ENCODE results near the gene HSP90AA1. TPM values are rescaled to one million over a fixed set of nuclear protein-coding genes. Genes with fewer than 3 reads are reported as not detected.
A peak's percentile ranks its signal among the peaks of the same experiment; 100 is the strongest.
"Not testable (repeated sequence)": the region's sequence is repeated elsewhere in the genome, so short reads cannot be mapped to it uniquely, and the experiment has no call there.

HSP90AA1 gene
- total and polyA plus RNA-seq, 5 donors = 381 to 731 (median 504) TPM

DNA sequence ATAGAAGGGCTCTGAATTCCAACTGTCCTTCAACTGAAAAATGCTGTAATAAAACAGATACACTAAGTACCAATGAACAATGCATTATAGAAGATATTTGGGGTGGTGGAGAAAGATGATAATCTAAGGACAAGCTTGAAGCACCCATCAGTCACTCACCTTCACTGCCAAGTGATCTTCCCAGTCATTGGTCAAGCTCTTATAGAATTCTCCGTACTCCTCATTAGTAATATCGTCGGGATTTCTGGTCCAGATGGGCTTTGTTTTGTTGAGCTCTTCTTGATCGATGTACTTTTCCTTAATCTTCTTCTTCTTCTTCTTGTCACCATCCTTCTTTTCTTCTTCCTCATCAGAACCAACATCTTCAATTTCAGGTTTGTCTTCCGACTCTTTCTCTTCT lies 2.3 kb downstream of the HSP90AA1 start:
- not testable (repeated sequence) for H3K27me3 ChIP-seq (ENCODE audit: control insufficient read depth, insufficient read depth); DNase-seq; H3K4me3 ChIP-seq (ENCODE audit: low read length); ATAC-seq; H3K9me3 ChIP-seq (ENCODE audit: control insufficient read depth, low read length); H3K27ac ChIP-seq (ENCODE audit: low read length); H3K4me1 ChIP-seq (ENCODE audit: control insufficient read depth, insufficient read depth, low read length)
- WGBS = 86% methylated on average over 5 of the region's 5 CpGs
- intact Hi-C loops (cut with DNase I) = loop anchor here in 2 of 4 donors (10.0 kb wide), 2 partner anchors 120 to 230 kb away; partner anchors contain the start of genes DYNC1H1 (in 1 of the 2) and ZNF839 (in 1 of the 2)

DNA sequence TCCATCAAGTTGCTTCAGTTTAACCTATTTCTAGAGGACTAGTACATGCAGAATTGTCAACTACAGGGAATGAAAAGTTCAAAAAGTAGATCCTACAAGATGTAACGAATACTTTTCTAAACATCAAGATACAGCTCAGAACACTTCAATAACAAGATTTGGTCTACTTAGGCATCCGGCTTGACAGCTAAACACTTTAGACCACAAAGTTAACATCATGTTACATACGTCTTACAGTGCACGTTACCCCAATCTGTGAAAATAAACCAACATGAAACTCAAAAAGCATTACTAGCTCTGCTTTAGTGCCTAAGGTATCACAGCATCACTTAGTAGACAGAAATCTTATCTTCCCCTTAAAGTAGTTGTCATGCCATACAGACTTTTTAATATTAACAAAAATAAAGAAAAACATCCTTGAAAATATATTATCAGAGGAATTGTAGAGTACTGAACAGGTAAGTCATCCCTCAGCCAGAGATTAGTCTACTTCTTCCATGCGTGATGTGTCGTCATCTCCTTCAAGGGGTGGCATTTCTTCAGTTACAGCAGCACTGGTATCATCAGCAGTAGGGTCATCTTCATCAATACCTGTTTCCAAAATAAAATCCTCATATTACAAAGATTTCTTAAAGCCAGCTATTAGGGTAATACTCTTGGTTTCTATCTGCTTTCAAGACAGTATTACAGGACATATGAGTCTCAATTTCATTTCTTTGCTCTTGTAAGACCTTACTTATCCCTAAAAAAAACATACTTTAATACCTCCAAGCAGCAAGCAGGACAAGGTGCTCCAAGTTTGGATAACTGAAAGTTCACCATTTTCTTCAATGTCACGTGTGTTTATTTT lies 5.4 kb downstream of the HSP90AA1 start:
- Histone ChIP-seq H3K27me3 (ENCODE audit: control insufficient read depth, insufficient read depth) (no peaks in the 10 kb centered on the region), H3K4me1 (ENCODE audit: control insufficient read depth, insufficient read depth, low read length) (peaks cover 4% of the 10 kb centered on the region), H3K27ac (ENCODE audit: low read length) (no peak overlapping the region), H3K9me3 (ENCODE audit: control insufficient read depth, low read length) (no peaks in the 10 kb centered on the region), H3K4me3 (ENCODE audit: low read length) (no peak overlapping the region)
- 85% methylated on average over 7 of the region's 7 CpGs for WGBS
- intact Hi-C loops (cut with DNase I) = loop anchor here in 2 of 4 donors (10.0 kb wide), 2 partner anchors 117 to 233 kb away; partner anchors contain the start of genes DYNC1H1 (in 1 of the 2) and ZNF839 (in 1 of the 2)
- DNase-seq = no peak
- ATAC-seq = no peak

DNA sequence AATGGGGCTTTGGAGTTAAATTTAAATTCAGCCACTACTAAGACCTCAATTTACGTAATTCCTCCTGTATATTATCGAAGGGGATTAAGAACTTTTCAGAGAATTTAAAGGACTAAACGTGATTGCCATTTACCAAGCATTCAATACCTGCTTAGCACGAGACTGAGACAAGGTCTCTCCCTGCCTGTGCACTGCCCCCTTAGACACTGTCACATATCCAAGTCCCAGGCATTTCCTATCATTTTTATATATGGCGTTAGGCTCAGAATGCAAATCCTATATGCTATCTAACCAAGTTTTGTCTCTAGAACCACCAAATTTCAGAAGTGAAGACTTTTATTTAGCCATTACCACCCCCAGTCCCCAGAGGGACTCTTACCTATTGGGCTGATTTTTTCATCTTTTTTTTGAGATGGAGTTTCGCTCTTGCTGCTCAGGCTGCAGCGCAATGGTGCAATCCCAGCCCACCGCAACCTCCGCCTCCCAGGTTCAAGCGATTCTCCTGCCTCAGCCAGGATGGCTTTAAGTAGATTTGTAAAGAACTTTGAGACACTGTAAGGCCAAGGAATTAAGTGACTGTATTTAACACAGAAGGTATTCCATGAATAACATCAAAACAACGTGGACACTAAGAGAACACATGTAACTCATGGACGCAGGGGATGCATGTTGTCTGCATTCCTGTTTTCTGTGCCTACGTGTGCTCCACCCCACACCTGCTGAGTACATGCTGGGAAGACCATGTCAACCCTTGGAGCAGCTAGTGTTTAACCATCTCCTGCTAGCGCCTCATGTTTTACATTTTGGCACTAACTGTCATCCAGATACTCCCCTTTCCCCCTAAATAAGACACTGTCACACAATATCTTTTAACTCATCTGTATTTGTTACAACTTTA lies 6.4 kb downstream of the HSP90AA1 start:
- ATAC-seq (no peak), DNase-seq (no peak)
- Histone ChIP-seq H3K4me1 (ENCODE audit: control insufficient read depth, insufficient read depth, low read length) (peaks cover 2% of the 10 kb centered on the region), H3K27ac (ENCODE audit: low read length) (no peak overlapping the region), H3K27me3 (ENCODE audit: control insufficient read depth, insufficient read depth) (no peaks in the 10 kb centered on the region), H3K4me3 (ENCODE audit: low read length) (no peak overlapping the region), H3K9me3 (ENCODE audit: control insufficient read depth, low read length) (no peaks in the 10 kb centered on the region)
- 77% methylated on average over 14 of the region's 14 CpGs for WGBS
- intact Hi-C loops (cut with DNase I) = loop anchor here in 2 of 4 donors (10.0 kb wide), 2 partner anchors 116 to 234 kb away; partner anchors contain the start of genes DYNC1H1 (in 1 of the 2) and ZNF839 (in 1 of the 2)

DNA sequence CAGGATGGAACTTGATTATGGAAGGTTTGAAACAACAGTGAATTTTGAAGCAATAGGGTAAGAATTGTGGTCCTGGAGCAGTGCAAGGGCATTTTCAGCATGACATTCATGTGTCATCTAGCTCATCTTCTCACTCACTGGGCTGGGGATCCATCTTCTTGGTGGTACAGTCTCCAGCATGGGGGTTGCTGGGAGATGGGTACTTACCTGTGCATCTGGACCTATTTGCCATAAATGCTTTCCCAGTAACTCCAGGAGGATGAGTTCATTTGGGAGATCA lies 7.2 kb downstream of the HSP90AA1 start:
- intact Hi-C loops (cut with DNase I) = no loop called here
- no peaks in the 10 kb centered on the region for H3K27me3 ChIP-seq (ENCODE audit: control insufficient read depth, insufficient read depth)

DNA sequence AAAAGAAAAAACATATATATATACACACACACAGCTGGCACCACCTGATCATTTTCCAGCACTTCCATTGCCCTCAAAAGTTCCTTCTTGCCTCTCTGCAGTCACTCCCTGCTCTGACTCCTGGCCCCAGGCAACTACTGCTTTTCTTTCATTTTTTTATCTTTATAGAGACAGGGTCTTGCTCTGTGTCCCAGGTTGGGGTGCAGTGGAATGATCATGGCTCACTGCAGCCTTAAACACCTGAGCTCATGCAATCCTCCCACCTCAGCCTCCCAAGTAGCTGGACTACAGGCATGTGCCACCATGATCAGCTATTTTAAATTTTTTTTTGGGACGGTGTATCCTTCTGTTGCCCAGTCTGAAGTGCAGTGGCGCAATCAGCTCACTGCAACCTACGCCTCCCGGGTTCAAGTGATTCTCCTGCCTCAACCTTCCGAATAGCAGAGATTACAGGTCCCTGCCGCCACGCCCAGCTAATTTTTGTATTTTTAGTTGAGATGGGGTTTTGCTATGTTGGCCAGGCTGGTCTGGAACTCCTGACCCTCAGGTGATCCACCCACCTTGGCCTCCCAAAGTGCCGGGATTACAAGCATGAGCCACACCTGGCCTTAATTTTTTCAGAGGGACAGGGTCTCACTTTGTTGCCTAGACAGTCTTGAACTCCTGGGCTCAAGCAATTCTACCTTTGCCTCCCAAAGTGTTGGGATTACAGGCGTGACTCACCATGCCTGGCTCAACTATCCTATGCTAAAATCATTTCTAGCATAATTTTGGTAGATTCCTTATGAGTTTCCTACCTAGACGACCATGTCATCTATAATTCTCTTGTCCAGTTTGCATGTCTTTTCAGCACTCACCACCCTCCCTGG lies 7.8 kb downstream of the HSP90AA1 start:
- Histone ChIP-seq H3K27ac (ENCODE audit: low read length) (no peak overlapping the region), H3K4me1 (ENCODE audit: control insufficient read depth, insufficient read depth, low read length) (no peaks in the 10 kb centered on the region), H3K9me3 (ENCODE audit: control insufficient read depth, low read length) (no peaks in the 10 kb centered on the region), H3K4me3 (ENCODE audit: low read length) (no peak overlapping the region), H3K27me3 (ENCODE audit: control insufficient read depth, insufficient read depth) (no peaks in the 10 kb centered on the region)
- intact Hi-C loops (cut with DNase I) = no loop called here
- WGBS = 93% methylated on average over 10 of the region's 10 CpGs
- no peak for ATAC-seq
- DNase-seq = no peak

More for the DNA sequence above, 7.2 kb downstream of the HSP90AA1 start:
- DNase-seq = no peak
- Histone ChIP-seq H3K27ac (ENCODE audit: low read length) (no peak overlapping the region), H3K4me3 (ENCODE audit: low read length) (no peak overlapping the region), H3K9me3 (ENCODE audit: control insufficient read depth, low read length) (no peaks in the 10 kb centered on the region), H3K4me1 (ENCODE audit: control insufficient read depth, insufficient read depth, low read length) (no peaks in the 10 kb centered on the region)
- no peak for ATAC-seq

DNA sequence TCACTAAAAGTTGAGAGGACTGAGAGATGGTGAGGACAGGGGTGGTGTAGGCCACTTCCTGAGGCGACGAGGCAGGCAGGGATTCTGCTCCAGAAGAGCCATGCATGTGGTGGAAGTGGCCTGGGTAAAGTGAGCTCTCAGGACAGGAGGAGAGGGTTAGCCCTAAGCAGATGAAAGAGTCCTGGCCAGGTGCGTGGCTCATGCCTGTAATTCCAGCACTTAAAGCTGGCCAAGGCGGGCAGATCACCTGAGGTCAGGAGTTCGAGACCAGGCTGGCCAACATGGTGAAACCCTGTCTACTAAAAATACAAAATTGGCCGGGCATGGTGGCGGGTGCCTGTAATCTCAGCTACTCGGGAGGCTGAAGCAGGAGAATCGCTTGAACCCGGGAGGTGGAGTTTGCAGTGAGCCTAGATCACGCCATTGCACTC lies 8.5 kb downstream of the HSP90AA1 start:
- WGBS = 95% methylated on average over 11 of the region's 11 CpGs
- H3K27ac ChIP-seq (ENCODE audit: low read length); intact Hi-C loops (cut with DNase I); H3K4me1 ChIP-seq (ENCODE audit: control insufficient read depth, insufficient read depth, low read length); ATAC-seq; H3K4me3 ChIP-seq (ENCODE audit: low read length); H3K9me3 ChIP-seq (ENCODE audit: control insufficient read depth, low read length); H3K27me3 ChIP-seq (ENCODE audit: control insufficient read depth, insufficient read depth); DNase-seq: not testable (repeated sequence)

DNA sequence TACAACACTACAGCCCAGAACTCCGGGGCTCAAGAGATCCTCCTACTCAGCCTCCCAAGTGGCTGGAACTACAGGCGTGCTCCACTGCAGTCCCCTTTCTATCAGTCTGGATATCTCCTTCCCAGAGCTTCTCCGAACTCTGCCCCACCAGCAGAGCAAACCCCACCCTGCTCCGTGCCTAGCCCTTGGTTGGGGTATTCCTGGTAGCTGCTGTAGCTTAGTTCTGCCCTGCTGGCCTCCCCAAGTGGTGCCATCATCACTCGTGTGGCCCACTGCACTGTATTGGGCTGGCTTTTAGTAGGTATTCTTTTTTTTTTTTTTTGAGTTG lies 9.5 kb downstream of the HSP90AA1 start:
- 85% methylated on average over 5 of the region's 5 CpGs for WGBS
- no peaks in the 10 kb centered on the region for H3K4me1 ChIP-seq (ENCODE audit: control insufficient read depth, insufficient read depth, low read length)
- H3K9me3 ChIP-seq (ENCODE audit: control insufficient read depth, low read length) = no peaks in the 10 kb centered on the region
- ATAC-seq = peak in 1 of 2 donors; percentile 11
- DNase-seq = no peak
- no peak overlapping the region for H3K27ac ChIP-seq (ENCODE audit: low read length)
- H3K27me3 ChIP-seq (ENCODE audit: control insufficient read depth, insufficient read depth) = no peaks in the 10 kb centered on the region
- no peak overlapping the region for H3K4me3 ChIP-seq (ENCODE audit: low read length)
- intact Hi-C loops (cut with DNase I) = no loop called here

DNA sequence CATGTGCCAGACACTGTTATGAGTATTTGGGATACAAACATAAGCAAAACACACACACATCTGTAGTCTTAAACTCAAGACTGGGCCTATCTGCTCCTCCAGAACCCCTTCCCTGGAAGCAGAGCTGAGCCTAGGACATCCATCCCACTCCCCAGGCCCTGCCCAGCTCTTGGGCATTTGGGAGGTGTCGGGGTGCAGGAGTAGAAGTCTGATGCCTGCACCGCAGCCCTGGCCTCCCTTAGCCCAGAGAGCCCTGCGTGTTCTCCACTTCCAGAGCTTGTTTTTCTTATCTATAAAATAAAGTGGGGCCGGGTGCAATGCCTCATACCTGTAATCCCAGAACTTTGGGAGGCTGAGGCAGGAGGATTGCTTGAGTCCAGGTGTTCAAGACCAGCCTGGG lies 11.7 kb downstream of the HSP90AA1 start:
- H3K4me3 ChIP-seq (ENCODE audit: low read length) = no peak overlapping the region
- H3K4me1 ChIP-seq (ENCODE audit: control insufficient read depth, insufficient read depth, low read length) = no peaks in the 10 kb centered on the region
- no peak overlapping the region for H3K27ac ChIP-seq (ENCODE audit: low read length)
- no peaks in the 10 kb centered on the region for H3K27me3 ChIP-seq (ENCODE audit: control insufficient read depth, insufficient read depth)
- DNase-seq (no peak), ATAC-seq (no peak)
- 93% methylated on average over 4 of the region's 4 CpGs for WGBS
- intact Hi-C loops (cut with DNase I) = no loop called here
- no peaks in the 10 kb centered on the region for H3K9me3 ChIP-seq (ENCODE audit: control insufficient read depth, low read length)

DNA sequence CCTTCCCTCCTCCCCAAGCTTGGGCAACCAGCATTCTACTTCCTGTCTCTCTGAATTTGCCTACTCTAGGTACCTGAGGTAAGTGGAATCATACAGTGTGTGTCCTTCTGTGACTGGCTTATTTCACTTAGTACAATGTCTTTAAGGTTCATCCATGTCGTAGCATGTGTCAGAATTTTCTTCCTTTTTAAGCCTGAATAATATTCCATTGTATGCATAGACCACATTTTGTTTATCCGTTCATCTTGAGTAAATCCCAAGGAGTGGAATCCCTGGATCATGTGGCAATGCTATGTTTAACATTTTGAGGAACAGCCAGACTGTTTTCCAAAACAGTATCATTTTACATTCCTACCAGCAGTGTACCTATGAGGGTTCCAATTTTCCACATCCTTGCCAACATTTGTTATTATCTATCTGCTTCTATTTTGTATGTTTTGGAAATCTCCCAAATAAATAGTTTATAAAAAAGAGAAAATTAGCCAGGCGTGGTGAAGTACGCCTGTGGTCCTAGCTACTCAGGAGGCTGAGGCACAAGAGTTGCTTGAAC lies 12.4 kb downstream of the HSP90AA1 start:
- intact Hi-C loops (cut with DNase I) = no loop called here
- H3K4me1 ChIP-seq (ENCODE audit: control insufficient read depth, insufficient read depth, low read length) = no peaks in the 10 kb centered on the region
- no peaks in the 10 kb centered on the region for H3K9me3 ChIP-seq (ENCODE audit: control insufficient read depth, low read length)
- ATAC-seq (no peak), DNase-seq (no peak)
- 89% methylated on average over 4 of the region's 4 CpGs for WGBS
- H3K27me3 ChIP-seq (ENCODE audit: control insufficient read depth, insufficient read depth) = no peaks in the 10 kb centered on the region
- H3K27ac ChIP-seq (ENCODE audit: low read length) = no peak overlapping the region
- H3K4me3 ChIP-seq (ENCODE audit: low read length) = no peak overlapping the region

DNA sequence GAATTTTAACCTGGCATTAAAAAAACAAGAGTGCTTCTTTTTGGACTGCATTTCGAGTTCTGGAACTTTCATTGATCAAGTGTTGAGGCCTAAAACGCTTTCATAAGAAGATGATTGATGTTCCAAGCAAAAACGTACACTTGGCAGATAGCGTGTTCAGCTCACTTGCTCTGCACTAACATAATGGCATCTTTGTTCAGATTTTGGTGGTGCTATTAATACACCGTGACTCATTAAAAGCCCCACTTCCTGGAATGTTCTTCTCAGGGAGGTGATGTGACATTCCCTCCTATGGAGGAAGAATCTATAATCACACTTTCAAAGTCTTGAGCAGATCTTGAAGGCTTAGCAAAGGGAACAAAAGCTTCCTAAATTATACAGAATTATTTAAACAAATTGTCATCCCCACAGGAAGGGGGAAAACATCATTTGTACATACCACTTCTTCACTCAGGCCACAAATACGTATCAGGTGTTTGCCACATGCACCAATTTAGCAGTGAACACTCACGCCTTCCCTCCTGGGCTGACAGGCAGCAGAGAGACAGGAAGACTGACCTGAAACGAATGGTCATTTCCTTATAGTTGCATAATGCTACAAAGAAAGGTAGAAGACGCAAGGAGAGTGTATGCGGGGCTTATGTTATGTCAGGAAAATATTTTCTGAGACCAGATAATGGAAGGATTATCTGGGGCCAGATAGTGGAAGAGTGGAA lies 15.4 kb downstream of the HSP90AA1 start:
- no peak overlapping the region for H3K27ac ChIP-seq (ENCODE audit: low read length)
- no peaks in the 10 kb centered on the region for H3K9me3 ChIP-seq (ENCODE audit: control insufficient read depth, low read length)
- no peaks in the 10 kb centered on the region for H3K27me3 ChIP-seq (ENCODE audit: control insufficient read depth, insufficient read depth)
- no peak overlapping the region for H3K4me3 ChIP-seq (ENCODE audit: low read length)
- H3K4me1 ChIP-seq (ENCODE audit: control insufficient read depth, insufficient read depth, low read length) = no peaks in the 10 kb centered on the region
- intact Hi-C loops (cut with DNase I) = no loop called here
- 53% methylated on average over 10 of the region's 10 CpGs for WGBS
- ATAC-seq (peak in 1 of 2 donors; percentile 39), DNase-seq (no peak)

Measured in right cardiac atrium (tissue), 5 donors.